ENCODE measurements around the gene C16orf89. TPM values are rescaled to one million over a fixed set of nuclear protein-coding genes. Genes with fewer than 3 reads are reported as not detected.

Gene C16orf89, protein sequence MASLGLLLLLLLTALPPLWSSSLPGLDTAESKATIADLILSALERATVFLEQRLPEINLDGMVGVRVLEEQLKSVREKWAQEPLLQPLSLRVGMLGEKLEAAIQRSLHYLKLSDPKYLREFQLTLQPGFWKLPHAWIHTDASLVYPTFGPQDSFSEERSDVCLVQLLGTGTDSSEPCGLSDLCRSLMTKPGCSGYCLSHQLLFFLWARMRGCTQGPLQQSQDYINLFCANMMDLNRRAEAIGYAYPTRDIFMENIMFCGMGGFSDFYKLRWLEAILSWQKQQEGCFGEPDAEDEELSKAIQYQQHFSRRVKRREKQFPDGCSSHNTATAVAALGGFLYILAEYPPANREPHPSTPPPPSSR
- polyA plus RNA-seq = 3.8 and 5.6 TPM in 2 replicates

DNA sequence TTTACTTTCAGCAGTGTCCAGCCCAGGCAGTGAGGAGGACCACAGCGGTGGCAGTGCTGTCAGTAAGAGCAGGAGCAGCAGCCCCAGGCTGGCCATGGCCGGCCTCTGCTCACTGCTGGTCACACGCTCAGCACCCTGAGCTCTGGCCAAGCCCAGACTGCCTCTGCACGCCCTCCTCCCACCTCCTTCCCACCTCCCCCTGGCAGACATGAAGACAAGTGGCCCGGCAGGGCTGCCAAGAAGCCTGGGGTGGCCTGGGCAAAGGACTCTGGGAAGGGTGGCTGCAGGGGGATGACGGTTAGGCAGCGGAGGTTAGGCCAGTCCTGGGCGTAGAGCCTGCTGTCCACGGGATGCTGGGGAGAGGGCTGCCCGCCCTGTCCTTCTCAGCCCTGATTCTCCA, at the start of gene C16orf89:
Gene C16orf89, minus strand, starts transcription at position 144 of the 400 bp plus-strand sequence. Its CDS starts 48 bp downstream, at position 96.

DNA sequence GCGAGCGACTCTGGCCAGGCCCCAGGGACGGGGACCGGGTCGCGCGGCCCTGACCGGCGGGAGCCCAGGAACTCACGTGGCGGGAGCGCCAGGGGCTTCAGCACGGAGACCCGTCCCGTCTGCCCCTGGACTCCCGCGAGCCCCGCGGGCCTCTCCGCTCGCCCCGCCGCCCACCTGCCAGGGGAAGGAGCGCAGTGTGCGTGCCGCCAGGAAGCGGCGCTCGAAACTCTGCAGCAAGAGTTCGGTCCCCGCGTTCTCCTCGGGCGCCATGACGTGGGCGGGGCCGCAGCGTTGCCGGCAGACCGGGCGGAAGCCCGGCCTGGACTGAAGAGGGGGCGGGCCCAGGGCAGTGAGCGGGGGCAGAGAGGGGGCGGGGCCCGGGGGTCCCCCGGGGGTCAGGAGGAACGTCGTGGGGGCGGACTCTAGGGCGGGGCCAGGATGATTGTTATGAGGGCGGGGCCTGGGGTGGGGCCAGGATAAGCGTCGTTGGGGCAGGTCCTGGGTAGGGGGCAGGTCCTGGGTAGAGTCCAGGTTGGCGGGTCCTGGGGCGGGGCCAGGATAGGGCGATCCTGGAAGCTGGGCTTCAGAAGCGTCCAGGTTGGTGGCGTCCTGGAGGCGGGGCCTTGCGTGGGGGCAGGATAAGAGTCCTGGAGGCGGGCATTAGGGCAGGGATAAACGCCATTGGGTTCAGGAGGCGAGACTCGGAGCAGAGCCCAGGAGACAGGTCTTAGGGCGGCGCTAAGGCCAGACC, 31.9 kb upstream of the C16orf89 start, which contains the start of gene EEF2KMT:
Gene EEF2KMT, minus strand, starts transcription at position 326 of the 751 bp plus-strand sequence. Its CDS starts 56 bp downstream, at position 270.

DNA sequence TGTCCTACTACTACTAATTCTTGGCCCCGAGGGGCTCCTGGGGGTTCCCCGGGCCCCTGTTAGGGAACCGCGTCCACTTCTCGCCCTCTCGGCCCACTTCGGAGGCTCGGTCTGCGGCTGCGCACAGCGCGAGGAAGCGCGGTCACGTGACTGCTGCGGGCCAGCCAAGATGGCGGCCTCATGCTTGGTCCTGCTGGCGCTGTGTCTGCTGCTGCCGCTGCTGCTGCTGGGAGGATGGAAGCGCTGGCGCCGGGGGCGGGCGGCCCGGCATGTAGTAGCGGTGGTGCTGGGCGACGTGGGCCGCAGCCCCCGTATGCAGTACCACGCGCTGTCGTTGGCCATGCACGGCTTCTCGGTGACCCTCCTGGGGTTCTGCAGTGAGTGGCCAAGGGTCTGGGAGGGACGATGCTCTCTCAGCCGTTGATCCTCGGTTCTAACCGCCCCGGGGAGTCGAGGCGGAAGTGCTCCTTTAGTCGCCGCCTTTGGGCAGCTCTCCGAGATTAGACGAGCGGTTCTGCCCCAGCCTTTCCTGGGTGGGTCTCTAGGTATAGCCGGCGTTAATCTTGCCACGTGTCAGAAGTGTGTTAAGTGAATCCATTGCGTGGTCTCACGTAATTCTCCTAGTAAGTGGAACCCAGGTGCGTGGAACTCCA, 6.1 kb upstream of the C16orf89 start, which contains the start of gene ALG1:
Gene ALG1, plus strand, starts transcription at position 163 of the 653 bp plus-strand sequence. Its CDS starts 7 bp downstream, at position 170.

DNA sequence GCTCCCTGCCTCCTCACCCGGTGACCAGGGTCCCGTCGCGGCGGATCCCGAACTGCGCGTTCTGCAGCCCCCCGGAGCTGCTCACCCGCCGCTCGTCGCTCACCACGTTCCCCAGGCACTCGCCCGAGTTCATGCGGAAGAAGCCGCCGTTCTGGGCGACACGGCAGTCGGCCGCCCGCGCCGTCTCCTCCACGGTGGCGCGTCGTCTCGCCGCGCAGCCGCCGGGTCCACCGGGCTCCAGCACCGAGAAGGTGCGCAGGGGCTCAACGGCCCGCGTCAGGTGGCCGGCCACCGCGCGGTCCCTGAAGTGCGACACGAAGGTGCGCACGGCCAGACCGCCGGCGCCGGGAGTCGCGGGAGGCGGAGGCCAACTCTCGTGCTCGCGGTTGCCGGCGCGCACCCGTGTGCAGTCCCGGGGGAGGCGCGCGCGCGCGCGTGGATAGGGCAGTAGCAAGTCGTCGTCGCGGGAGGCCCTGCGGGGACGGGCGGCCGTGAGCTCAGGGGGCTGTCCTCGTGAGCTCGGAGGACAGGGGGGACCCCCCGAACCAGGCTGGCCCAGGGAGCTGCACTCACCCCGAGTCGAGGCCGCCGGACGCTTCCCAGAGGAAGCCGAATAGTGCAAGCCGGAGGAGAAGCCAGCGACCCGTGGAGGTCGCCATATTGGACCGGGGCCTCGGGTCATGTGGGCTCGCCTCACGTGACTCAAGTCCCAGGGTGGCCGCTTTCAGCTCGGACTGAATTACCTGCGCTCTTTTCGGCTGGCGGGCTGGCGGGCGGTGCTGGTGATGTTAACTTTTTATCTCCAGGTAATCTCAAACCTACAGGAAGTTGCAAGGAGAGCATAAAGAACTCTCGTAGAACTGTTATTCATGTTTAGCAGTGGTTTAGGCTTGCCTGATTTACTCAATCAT, 32.2 kb downstream of the C16orf89 start, which contains the start of gene NAGPA:
Gene NAGPA, minus strand, starts transcription at position 680 of the 911 bp plus-strand sequence. Its CDS starts 21 bp downstream, at position 659.

Other genes with a start within 250 kb of the C16orf89 start
- gene GLYR1, start 218.7 kb downstream of the C16orf89 start, polyA plus RNA-seq = 20.4 and 37.1 TPM in 2 replicates
- 0.97 and 3.4 TPM in 2 replicates for gene UBN1, start 218.5 kb downstream of the C16orf89 start, polyA plus RNA-seq
- gene PPL, start 128.8 kb downstream of the C16orf89 start, polyA plus RNA-seq = 0.13 and 1.9 TPM in 2 replicates
- gene SEC14L5, start 107.6 kb downstream of the C16orf89 start, polyA plus RNA-seq = 0.55 and 1.8 TPM in 2 replicates
- 1.9 and 10.8 TPM in 2 replicates for gene NAGPA, start 32.0 kb downstream of the C16orf89 start, polyA plus RNA-seq
- 1.3 and 4.0 TPM in 2 replicates for gene ALG1, start 5.9 kb upstream of the C16orf89 start, polyA plus RNA-seq
- 2.6 and 4.1 TPM in 2 replicates for gene EEF2KMT, start 31.8 kb upstream of the C16orf89 start, polyA plus RNA-seq